ENCODE data around the gene MBNL2. TPM values are rescaled to one million over a fixed set of nuclear protein-coding genes. Genes with fewer than 3 reads are reported as not detected.

Gene MBNL2
- total and polyA plus RNA-seq, 2 of the 4 experiments (the other 2 are of a cell fraction): 26.9 to 103 TPM

GRCh38 chr13:97185751-97186150, 36.4 kb upstream of the MBNL2 start:
- in situ Hi-C loops (cut with MboI; ENCODE audit: low sequenced_read_pairs) (no loop called here), intact Hi-C loops (cut with micrococcal nuclease) (no loop called here), dilution Hi-C loops (cut with HindIII; ENCODE audit: low sequenced_read_pairs, unreplicated experiment) (no loop called here)
- Histone ChIP-seq H4K8ac (ENCODE audit: low read depth in 2 of 2, low read length in 2 of 2) (no peak overlapping the region), H2BK120ac (ENCODE audit: low read depth, low read length) (no peak overlapping the region), H3K27me3 (ENCODE audit: control insufficient read depth, insufficient read depth, low read length) (no peaks in the 10 kb centered on the region; the same call in 1 of the 2 replicates), H3K56ac (ENCODE audit: extremely low read depth, insufficient read depth, low read length) (no peak overlapping the region), H3K4me1 (ENCODE audit: control insufficient read depth, insufficient read depth, low read length) (no peaks in the 10 kb centered on the region), H2BK20ac (ENCODE audit: low read depth, low read length) (no peak overlapping the region), H3K18ac (ENCODE audit: low read depth, low read length) (no peak overlapping the region), H3K79me1 (ENCODE audit: low read depth in 1 of 2, low read length in 2 of 2) (no peaks in the 10 kb centered on the region), H3K4me2 (ENCODE audit: low read depth, low read length) (no peak overlapping the region), H4K91ac (ENCODE audit: insufficient read depth, low read depth, low read length) (no peak overlapping the region), H3K4me3 (ENCODE audit: insufficient read depth, low read depth, low read length) (no peak overlapping the region), H2BK5ac (ENCODE audit: low read depth, low read length, poor library complexity, severe bottlenecking) (no peak overlapping the region), H3K23ac (ENCODE audit: low read depth, low read length) (no peak overlapping the region), H2BK15ac (ENCODE audit: low read depth, low read length) (no peak overlapping the region), H3K36me3 (ENCODE audit: control insufficient read depth, insufficient read depth, low read length) (no peaks in the 10 kb centered on the region), H3K4ac (ENCODE audit: low read depth, low read length) (no peak overlapping the region), H3K9ac (ENCODE audit: low read depth, low read length) (no peak overlapping the region), H3K27ac (ENCODE audit: insufficient read depth, low read length) (no peak overlapping the region), H3K9me1 (ENCODE audit: insufficient read depth, low read length) (no peaks in the 10 kb centered on the region), H3K9me3 (ENCODE audit: control insufficient read depth, insufficient read depth, low read length) (no peaks in the 10 kb centered on the region), H2AFZ (replicated peaks; ENCODE audit: low read length, poor library complexity) (no peak overlapping the region), H2AK5ac (ENCODE audit: low read depth, low read length) (no peak overlapping the region), H2AK9ac (replicated peaks; ENCODE audit: low read depth, low read length, poor library complexity) (no peak overlapping the region), H4K5ac (ENCODE audit: low read depth, low read length) (no peak overlapping the region), H4K20me1 (ENCODE audit: insufficient read depth, low read length) (no peaks in the 10 kb centered on the region), H3K14ac (replicated peaks; ENCODE audit: low read depth, low read length) (no peak overlapping the region)
- WGBS, 2 experiments (ENCODE audit: extremely low coverage in 2 of 2, insufficient read length in 1 of 2): 100% methylated on average over 2 of the region's 3 CpGs; no CpG with 5 or more reads in 1 of the 2 experiments
- BruUV-seq (replicated peaks): no TSS peak
- DNase-seq (no peak), ATAC-seq (ENCODE audit: low read depth) (no peak)
- TF ChIP-seq RFX5 (IDR thresholded peaks at IDR 0.05; ENCODE audit: low read depth, low read length) (no peak), CTCF (conservative IDR thresholded peaks at IDR 0.05; ENCODE audit: low read depth, low read length) (no peak), NFE2L2 (IDR thresholded peaks at IDR 0.05; ENCODE audit: low read depth, low read length) (no peak), MAZ (IDR thresholded peaks at IDR 0.05; ENCODE audit: borderline replicate concordance, low read depth, low read length) (no peak), RAD21 (IDR thresholded peaks at IDR 0.05; ENCODE audit: low read length) (no peak), MAFK (IDR thresholded peaks at IDR 0.05; ENCODE audit: low read depth, low read length) (no peak), ELK1 (IDR thresholded peaks at IDR 0.05; ENCODE audit: borderline replicate concordance, low read depth, low read length) (no peak), SMC3 (IDR thresholded peaks at IDR 0.05; ENCODE audit: low read depth, low read length) (no peak), MXI1 (IDR thresholded peaks at IDR 0.05; ENCODE audit: borderline replicate concordance, low read depth, low read length) (no peak), BHLHE40 (IDR thresholded peaks at IDR 0.05; ENCODE audit: low read depth, low read length) (no peak), POLR2A (IDR thresholded peaks at IDR 0.05; ENCODE audit: low read depth, low read length) (no peak), CHD1 (IDR thresholded peaks at IDR 0.05; ENCODE audit: low read depth, low read length) (no peak), USF2 (IDR thresholded peaks at IDR 0.05; ENCODE audit: low read depth, low read length) (no peak), CEBPB (IDR thresholded peaks at IDR 0.05; ENCODE audit: low read depth, low read length) (no peak), FOS (IDR thresholded peaks at IDR 0.05; ENCODE audit: low read depth, low read length) (no peak), RCOR1 (IDR thresholded peaks at IDR 0.05; ENCODE audit: insufficient replicate concordance, low read length) (no peak)
- ChIA-PET CTCF (interaction anchor here (0.9 kb wide), 1 partner anchor 76 kb away, joined by 3 read pairs; no protein-coding TSS in a partner anchor), POLR2A (ENCODE audit: unreplicated experiment) (no interaction called here)

All from IMR-90 (cell line).